NCI-H1105 (cell line): Measurements from ENCODE around the gene STARD10.
A peak's percentile ranks its signal among the peaks of the same experiment; 100 is the strongest.
"Not testable (repeated sequence)": the region's sequence is repeated elsewhere in the genome, so short reads cannot be mapped to it uniquely, and the experiment has no call there.

Experiments used
- DNase-seq: peaks from one replicate; lab custom pipeline; 2025; lab: John Stamatoyannopoulos, UW

The STARD10 gene

GRCh38 chr11:72807792-72808191, 13.9 kb upstream of the STARD10 start:
- no peak for DNase-seq

GRCh38 chr11:72807021-72807693, 13.3 kb upstream of the STARD10 start:
- DNase-seq, result no peak

- DNase-seq, result not testable (repeated sequence)
Observed at GRCh38 chr11:72806378-72806777, 12.5 kb upstream of the STARD10 start.

GRCh38 chr11:72805216-72805615, 11.4 kb upstream of the STARD10 start:
- no peak for DNase-seq

- DNase-seq, result no peak
Observed at GRCh38 chr11:72802822-72803221, 9.0 kb upstream of the STARD10 start.

GRCh38 chr11:72799441-72799840, 5.6 kb upstream of the STARD10 start:
- DNase-seq, result no peak

GRCh38 chr11:72798361-72798760, 4.5 kb upstream of the STARD10 start:
- no peak for DNase-seq

- DNase-seq, result no peak
Observed at GRCh38 chr11:72793076-72793424, 797 bp downstream of the STARD10 start.

GRCh38 chr11:72792437-72793021, 1.3 kb downstream of the STARD10 start:
- no peak for DNase-seq

GRCh38 chr11:72791228-72791627, 2.6 kb downstream of the STARD10 start:
- not testable (repeated sequence) for DNase-seq

GRCh38 chr11:72789493-72790131, 4.2 kb downstream of the STARD10 start:
- DNase-seq, result no peak

GRCh38 chr11:72788241-72788640, 5.6 kb downstream of the STARD10 start:
- no peak for DNase-seq

- DNase-seq, result no peak
Observed at GRCh38 chr11:72787216-72788104, 6.4 kb downstream of the STARD10 start.

- DNase-seq, result no peak
Observed at GRCh38 chr11:72786305-72787215, 7.3 kb downstream of the STARD10 start.

GRCh38 chr11:72784662-72785061, 9.2 kb downstream of the STARD10 start:
- DNase-seq, result no peak

GRCh38 chr11:72783144-72783905, 10.5 kb downstream of the STARD10 start:
- DNase-seq, result no peak

GRCh38 chr11:72782081-72782920, 11.5 kb downstream of the STARD10 start:
- peak; percentile 54 for DNase-seq

- peak; percentile 30 for DNase-seq
Observed at GRCh38 chr11:72781313-72782080, 12.3 kb downstream of the STARD10 start.

- DNase-seq, result peak; percentile 24
Observed at GRCh38 chr11:72781063-72781312, 12.9 kb downstream of the STARD10 start.
